ENCODE data around the gene TSPAN2.

Gene TSPAN2

GRCh38 chr1:115062542-115063004, 26.7 kb downstream of the TSPAN2 start:
- peak overlapping the region; percentile 56; the same call in 1 of the 2 replicates for H3K27ac ChIP-seq (ENCODE audit: low read length)
- no peaks in the 10 kb centered on the region for H3K27me3 ChIP-seq (replicated peaks; ENCODE audit: insufficient read depth, low read length)
- peak overlapping the region; percentile 16; the same call in 1 of the 2 replicates for H3K4me2 ChIP-seq (ENCODE audit: low read depth, low read length)
- H4K20me1 ChIP-seq (ENCODE audit: insufficient read depth, low read length), result no peaks in the 10 kb centered on the region
- H3K9ac ChIP-seq (ENCODE audit: low read length), result peak overlapping the region; percentile 33; the same call in 1 of the 2 replicates
- H3K9me2 ChIP-seq (replicated peaks; ENCODE audit: insufficient read depth, low read length), result no peaks in the 10 kb centered on the region
- TF ChIP-seq, protein P1, sequence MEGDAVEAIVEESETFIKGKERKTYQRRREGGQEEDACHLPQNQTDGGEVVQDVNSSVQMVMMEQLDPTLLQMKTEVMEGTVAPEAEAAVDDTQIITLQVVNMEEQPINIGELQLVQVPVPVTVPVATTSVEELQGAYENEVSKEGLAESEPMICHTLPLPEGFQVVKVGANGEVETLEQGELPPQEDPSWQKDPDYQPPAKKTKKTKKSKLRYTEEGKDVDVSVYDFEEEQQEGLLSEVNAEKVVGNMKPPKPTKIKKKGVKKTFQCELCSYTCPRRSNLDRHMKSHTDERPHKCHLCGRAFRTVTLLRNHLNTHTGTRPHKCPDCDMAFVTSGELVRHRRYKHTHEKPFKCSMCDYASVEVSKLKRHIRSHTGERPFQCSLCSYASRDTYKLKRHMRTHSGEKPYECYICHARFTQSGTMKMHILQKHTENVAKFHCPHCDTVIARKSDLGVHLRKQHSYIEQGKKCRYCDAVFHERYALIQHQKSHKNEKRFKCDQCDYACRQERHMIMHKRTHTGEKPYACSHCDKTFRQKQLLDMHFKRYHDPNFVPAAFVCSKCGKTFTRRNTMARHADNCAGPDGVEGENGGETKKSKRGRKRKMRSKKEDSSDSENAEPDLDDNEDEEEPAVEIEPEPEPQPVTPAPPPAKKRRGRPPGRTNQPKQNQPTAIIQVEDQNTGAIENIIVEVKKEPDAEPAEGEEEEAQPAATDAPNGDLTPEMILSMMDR (IDR thresholded peaks at IDR 0.05; ENCODE audit: low read length), result no peak
- no peak for TF ChIP-seq EZH2 (optimal IDR thresholded peaks at IDR 0.05; ENCODE audit: low read depth, low read length)
- no peak for TF ChIP-seq EZH2phosphoT487 (IDR thresholded peaks at IDR 0.05; ENCODE audit: low read length)
- no peak overlapping the region for H2AFZ ChIP-seq (ENCODE audit: low read length)
- 0 out of 2 replicates have a peak, but pooled peaks cover 4% of the 10 kb centered on the region for H3K4me1 ChIP-seq (ENCODE audit: low read length)
- H3K4me3 ChIP-seq (ENCODE audit: low read length), result no peak overlapping the region
- H3F3A ChIP-seq (ENCODE audit: insufficient read depth, low read length), result 0 out of 2 replicates have a peak, but pooled peaks cover 3% of the 10 kb centered on the region
- no peaks in the 10 kb centered on the region for H3K36me3 ChIP-seq (replicated peaks; ENCODE audit: insufficient read depth, low read length)
- H3K9me3 ChIP-seq (replicated peaks; ENCODE audit: insufficient read depth, low read length), result no peaks in the 10 kb centered on the region
- no peaks in the 10 kb centered on the region for H3K79me2 ChIP-seq (ENCODE audit: low read length)
- peak; percentile 84 for DNase-seq

DNA sequence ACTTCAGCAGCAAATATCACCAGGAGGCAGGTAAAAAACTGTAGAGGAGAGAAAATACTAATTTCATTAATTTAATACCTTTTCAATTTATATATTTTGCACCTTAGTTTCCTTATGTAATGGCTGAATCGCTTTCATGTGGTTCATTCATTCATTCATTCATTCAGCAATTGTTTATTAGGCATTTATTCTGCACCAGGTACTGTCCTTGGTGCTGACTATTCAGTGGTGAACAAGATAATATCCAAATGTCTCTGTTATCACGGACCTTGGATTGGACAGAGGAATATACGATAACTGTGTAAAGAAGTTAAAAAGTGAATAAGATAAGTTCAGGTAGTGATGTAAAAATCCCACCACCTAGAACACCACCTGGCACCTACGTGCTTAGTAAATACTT, 28.8 kb downstream of the TSPAN2 start:
- Histone ChIP-seq H3K27ac (ENCODE audit: low read length) (no peak overlapping the region), H3K4me2 (ENCODE audit: low read depth, low read length) (no peak overlapping the region), H3F3A (ENCODE audit: insufficient read depth, low read length) (0 out of 2 replicates have a peak, but pooled peaks cover 3% of the 10 kb centered on the region), H3K9ac (ENCODE audit: low read length) (no peak overlapping the region), H3K27me3 (replicated peaks; ENCODE audit: insufficient read depth, low read length) (no peaks in the 10 kb centered on the region), H4K20me1 (ENCODE audit: insufficient read depth, low read length) (no peaks in the 10 kb centered on the region), H3K4me1 (ENCODE audit: low read length) (0 out of 2 replicates have a peak, but pooled peaks cover 4% of the 10 kb centered on the region), H3K9me3 (replicated peaks; ENCODE audit: insufficient read depth, low read length) (no peaks in the 10 kb centered on the region), H3K9me2 (replicated peaks; ENCODE audit: insufficient read depth, low read length) (no peaks in the 10 kb centered on the region), H3K79me2 (ENCODE audit: low read length) (no peaks in the 10 kb centered on the region), H2AFZ (ENCODE audit: low read length) (no peak overlapping the region), H3K4me3 (ENCODE audit: low read length) (no peak overlapping the region), H3K36me3 (replicated peaks; ENCODE audit: insufficient read depth, low read length) (no peaks in the 10 kb centered on the region)
- TF ChIP-seq EZH2phosphoT487 (IDR thresholded peaks at IDR 0.05; ENCODE audit: low read length), result no peak
- TF ChIP-seq, protein P1 (IDR thresholded peaks at IDR 0.05; ENCODE audit: low read length), result no peak
- TF ChIP-seq EZH2 (optimal IDR thresholded peaks at IDR 0.05; ENCODE audit: low read depth, low read length), result no peak
- no peak for DNase-seq

GRCh38 chr1:115059316-115059715, 30.0 kb downstream of the TSPAN2 start:
- no peak overlapping the region for H3K4me2 ChIP-seq (ENCODE audit: low read depth, low read length)
- 0 out of 2 replicates have a peak, but pooled peaks cover 4% of the 10 kb centered on the region for H3K4me1 ChIP-seq (ENCODE audit: low read length)
- no peaks in the 10 kb centered on the region for H3K9me2 ChIP-seq (replicated peaks; ENCODE audit: insufficient read depth, low read length)
- no peaks in the 10 kb centered on the region for H3K9me3 ChIP-seq (replicated peaks; ENCODE audit: insufficient read depth, low read length)
- H3K27ac ChIP-seq (ENCODE audit: low read length), result no peak overlapping the region
- TF ChIP-seq, protein P1 (IDR thresholded peaks at IDR 0.05; ENCODE audit: low read length), result no peak
- TF ChIP-seq EZH2phosphoT487 (IDR thresholded peaks at IDR 0.05; ENCODE audit: low read length) (no peak), EZH2 (optimal IDR thresholded peaks at IDR 0.05; ENCODE audit: low read depth, low read length) (no peak)
- H4K20me1 ChIP-seq (ENCODE audit: insufficient read depth, low read length), result no peaks in the 10 kb centered on the region
- H3K9ac ChIP-seq (ENCODE audit: low read length), result no peak overlapping the region
- DNase-seq, result no peak
- H2AFZ ChIP-seq (ENCODE audit: low read length), result no peak overlapping the region
- no peaks in the 10 kb centered on the region for H3K36me3 ChIP-seq (replicated peaks; ENCODE audit: insufficient read depth, low read length)
- 0 out of 2 replicates have a peak, but pooled peaks cover 3% of the 10 kb centered on the region for H3F3A ChIP-seq (ENCODE audit: insufficient read depth, low read length)
- no peaks in the 10 kb centered on the region for H3K79me2 ChIP-seq (ENCODE audit: low read length)
- no peaks in the 10 kb centered on the region for H3K27me3 ChIP-seq (replicated peaks; ENCODE audit: insufficient read depth, low read length)
- no peak overlapping the region for H3K4me3 ChIP-seq (ENCODE audit: low read length)
